Naive B cell (primary cell): Measurements from ENCODE around the gene GNG8. TPM values are rescaled to one million over a fixed set of nuclear protein-coding genes. Genes with fewer than 3 reads are reported as not detected.
A peak's percentile ranks its signal among the peaks of the same experiment; 100 is the strongest.

Source experiments
- ATAC-seq, 2 donors: fragments of 150-1000 bp; cut with Tn5 transposase; 2 replicates each; pipeline ENCODE4 v1.10.0; 2021; ENCODE audit warnings: low read depth in 2 of 2, mild to moderate bottlenecking in 2 of 2, moderate library complexity in 2 of 2
- DNase-seq: peaks from one replicate; pipeline ENCODE4 v3.0.0; 2022
- H3K27ac Mint-ChIP-seq, 6 donors: one replicate each; pipeline ENCODE4 v1.8.0; 2020 to 2022; ENCODE audit warnings: mild to moderate bottlenecking in 6 of 6, mixed read lengths in 6 of 6, moderate library complexity in 5 of 6, inconsistent platforms in 2 of 6
- H3K27me3 Mint-ChIP-seq, 3 donors: one replicate each; pipeline ENCODE4 v1.8.0; 2021 to 2022; ENCODE audit warnings: mixed read lengths in 3 of 3, mild to moderate bottlenecking in 1 of 3
- H3K36me3 Mint-ChIP-seq, 2 donors: one replicate each; pipeline ENCODE4 v1.8.0; 2020 to 2022; ENCODE audit warnings: mixed read lengths in 2 of 2, inconsistent platforms in 1 of 2, mild to moderate bottlenecking in 1 of 2
- H3K4me1 Mint-ChIP-seq, 3 donors: one replicate each; pipeline ENCODE4 v1.8.0; 2020 to 2022; ENCODE audit warnings: mixed read lengths in 3 of 3, inconsistent platforms in 1 of 3, mild to moderate bottlenecking in 1 of 3, moderate library complexity in 1 of 3
- H3K4me3 Mint-ChIP-seq, 8 donors: one replicate each; pipeline ENCODE4 v1.8.0; 2020 to 2022; ENCODE audit warnings: mild to moderate bottlenecking in 8 of 8, mixed read lengths in 8 of 8, moderate library complexity in 8 of 8, inconsistent platforms in 2 of 8
- H3K9me3 Mint-ChIP-seq, 7 donors: one replicate each; pipeline ENCODE4 v1.8.0; 2020 to 2022; ENCODE audit warnings: mixed read lengths in 7 of 7, mild to moderate bottlenecking in 5 of 7, inconsistent platforms in 2 of 7, moderate library complexity in 1 of 7
- polyA plus RNA-seq, 6 donors: library from polyadenylated mRNA; unstranded; fragments of 300-500 nt; fragmentation: Illumina TruSeq; gene quantifications; one replicate each; pipeline ENCODE4 v1.2.3, GENCODE V29; 2021; ENCODE audit warnings: low read depth in 6 of 6

Gene GNG8
- polyA plus RNA-seq, 6 donors from 2014 or later, result 14.1 to 16.1 TPM; not detected in 4

DNA sequence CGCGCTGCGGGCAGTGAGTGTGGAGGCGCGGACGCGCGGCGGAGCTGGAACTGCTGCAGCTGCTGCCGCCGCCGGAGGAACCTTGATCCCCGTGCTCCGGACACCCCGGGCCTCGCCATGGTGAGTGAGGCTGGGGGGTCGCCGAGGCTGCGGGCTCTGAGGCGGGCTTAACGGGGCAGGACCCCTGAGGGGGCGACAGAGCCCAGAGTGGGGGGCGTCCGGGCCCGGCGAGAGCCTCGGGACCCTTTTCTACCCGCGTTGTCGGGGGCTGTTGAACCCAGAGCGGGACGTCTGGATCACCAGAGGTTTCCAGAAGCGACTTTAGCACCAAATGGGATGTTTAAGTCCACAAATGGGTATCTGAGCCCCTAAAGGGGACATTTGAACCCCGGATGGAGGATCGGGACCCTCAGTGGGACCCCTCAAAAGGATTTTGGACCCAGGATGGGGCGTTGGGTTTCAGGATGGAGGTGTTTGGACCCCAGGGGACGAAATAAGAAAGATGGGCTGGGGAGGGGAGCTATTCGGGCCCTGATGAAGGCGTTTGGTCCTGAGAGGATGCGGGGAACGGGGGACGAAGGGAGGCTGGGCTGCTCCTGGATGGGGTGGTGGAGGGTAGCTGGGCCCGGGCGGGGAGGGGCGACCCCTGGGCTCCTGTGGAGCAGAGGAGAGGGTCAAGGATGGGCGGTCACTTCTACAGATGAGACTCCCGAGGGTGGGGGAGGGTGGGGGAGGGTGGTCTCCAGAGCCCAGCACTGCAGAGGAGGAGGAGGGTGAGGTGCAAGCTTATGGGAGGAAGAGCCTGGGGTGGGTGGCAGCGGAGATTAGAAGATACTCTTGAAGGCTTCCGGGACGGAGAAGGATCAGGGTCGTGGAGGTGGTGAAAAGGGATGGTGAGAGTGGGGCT lies 34.4 kb downstream of the GNG8 start, which contains the start of gene CALM3:
Gene CALM3, plus strand, starts transcription at position 13 of the 907 bp plus-strand sequence. Its CDS starts 105 bp downstream, at position 118.
- H3K4me3 Mint-ChIP-seq, result peak within 1 kb of the TSS; percentile 95 to 100 (median 100)
- no peak for ATAC-seq
- peaks cover 27 to 37% (median 34%) of the 10 kb centered on the region in 3 donors for H3K4me1 Mint-ChIP-seq
- peak within 1 kb of the TSS; percentile 100 for H3K27ac Mint-ChIP-seq
- H3K36me3 Mint-ChIP-seq, result peaks cover 5 to 17% of the 10 kb centered on the region in 2 donors
- no peaks in the 10 kb centered on the region for H3K27me3 Mint-ChIP-seq
- no peak for DNase-seq
- H3K9me3 Mint-ChIP-seq, result peaks cover 6 to 18% (median 15%) of the 10 kb centered on the region in 7 donors

DNA sequence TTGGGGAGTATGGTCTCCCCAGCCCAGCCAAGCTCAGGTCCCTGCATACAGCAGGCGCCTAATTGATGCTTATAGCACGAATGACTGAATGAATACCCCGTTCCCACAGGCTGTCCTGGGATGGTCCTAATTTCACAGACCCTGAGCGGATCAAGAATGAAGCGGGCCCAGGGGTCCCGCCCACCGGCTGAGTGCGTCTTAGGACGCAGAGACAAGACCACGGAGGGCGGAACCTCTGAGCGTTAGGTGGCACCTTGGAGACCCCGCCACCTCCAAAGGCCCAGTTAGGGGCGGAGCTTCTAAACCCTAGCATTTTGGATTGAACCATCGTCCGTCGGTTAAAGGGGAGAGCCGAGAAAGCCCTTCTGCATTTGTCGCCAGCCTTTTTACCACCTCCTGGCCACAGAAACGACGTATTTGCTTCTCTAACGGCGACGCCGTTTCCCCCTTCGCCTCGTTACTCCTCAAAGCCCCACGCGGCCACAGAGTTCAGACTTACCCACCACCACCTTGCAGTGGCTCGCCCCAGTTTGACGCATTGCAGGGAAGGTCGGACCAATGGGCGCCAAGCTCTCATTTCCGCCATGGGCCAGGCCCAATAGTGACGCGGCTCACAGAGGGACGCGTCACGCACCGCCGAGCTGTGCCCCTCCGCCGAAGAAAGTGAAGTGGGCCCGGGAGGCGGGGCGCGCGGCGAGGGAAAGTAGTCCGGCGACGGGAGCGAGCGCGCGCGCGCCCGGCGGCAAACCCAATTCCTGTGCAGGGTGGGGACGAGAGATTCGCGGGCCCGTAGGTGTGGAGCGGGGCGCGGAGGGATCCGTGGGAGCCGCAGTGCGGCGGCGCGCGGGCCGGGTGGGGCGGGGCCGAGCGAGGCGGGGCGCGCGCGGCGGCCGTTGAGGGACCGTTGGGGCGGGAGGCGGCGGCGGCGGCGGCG lies 35.4 kb downstream of the GNG8 start:
- Mint-ChIP-seq H3K4me1 (peaks cover 23 to 37% (median 31%) of the 10 kb centered on the region in 3 donors), H3K9me3 (peaks cover 6 to 18% (median 15%) of the 10 kb centered on the region in 7 donors)
- peak; percentile 84 for ATAC-seq

DNA sequence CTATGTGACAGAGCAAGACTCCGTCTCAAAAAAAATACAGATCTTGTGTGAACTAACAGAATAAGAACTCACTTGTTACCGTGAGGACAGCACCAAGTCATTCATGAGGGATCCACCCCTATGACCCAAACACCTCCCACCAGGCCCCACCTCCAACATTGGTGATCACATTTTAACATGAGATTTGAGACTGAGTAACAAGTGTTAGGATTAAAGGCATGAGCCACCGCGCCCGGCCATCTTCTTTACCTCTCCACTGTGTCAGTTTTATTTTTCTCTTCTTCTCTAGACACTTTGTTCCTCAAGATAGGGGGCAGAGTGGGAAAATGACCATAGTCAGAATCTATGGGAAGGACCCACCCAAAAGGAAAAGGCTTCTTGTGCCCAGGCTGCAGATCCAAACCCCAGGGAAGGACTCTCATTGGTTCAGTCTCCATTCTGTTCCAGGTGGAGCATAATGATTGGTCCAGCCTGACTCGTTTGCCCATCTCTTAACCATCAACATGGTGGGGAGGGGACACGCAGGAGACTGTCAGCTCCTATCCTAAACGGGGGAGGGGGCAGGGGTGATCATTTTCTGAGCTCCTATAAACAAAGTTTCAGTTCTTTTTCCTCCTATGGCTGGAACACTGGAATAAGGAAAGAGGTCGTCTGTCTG lies 36.2 kb downstream of the GNG8 start:
- Mint-ChIP-seq H3K27me3 (no peaks in the 10 kb centered on the region), H3K36me3 (peaks cover 0 to 10% of the 10 kb centered on the region in 2 donors), H3K4me3 (peak overlapping the region; percentile 95 to 100 (median 100)), H3K9me3 (peaks cover 6 to 18% (median 15%) of the 10 kb centered on the region in 7 donors), H3K4me1 (peaks cover 23 to 39% (median 31%) of the 10 kb centered on the region in 3 donors), H3K27ac (peak overlapping the region; percentile 100)
- DNase-seq (no peak), ATAC-seq (no peak)

More for the DNA sequence above, 35.4 kb downstream of the GNG8 start:
- Mint-ChIP-seq H3K27me3 (no peaks in the 10 kb centered on the region), H3K4me3 (peak overlapping the region; percentile 95 to 100 (median 100)), H3K27ac (peak overlapping the region; percentile 100), H3K36me3 (peaks cover 0 to 10% of the 10 kb centered on the region in 2 donors)
- peak; percentile 97 for DNase-seq

DNA sequence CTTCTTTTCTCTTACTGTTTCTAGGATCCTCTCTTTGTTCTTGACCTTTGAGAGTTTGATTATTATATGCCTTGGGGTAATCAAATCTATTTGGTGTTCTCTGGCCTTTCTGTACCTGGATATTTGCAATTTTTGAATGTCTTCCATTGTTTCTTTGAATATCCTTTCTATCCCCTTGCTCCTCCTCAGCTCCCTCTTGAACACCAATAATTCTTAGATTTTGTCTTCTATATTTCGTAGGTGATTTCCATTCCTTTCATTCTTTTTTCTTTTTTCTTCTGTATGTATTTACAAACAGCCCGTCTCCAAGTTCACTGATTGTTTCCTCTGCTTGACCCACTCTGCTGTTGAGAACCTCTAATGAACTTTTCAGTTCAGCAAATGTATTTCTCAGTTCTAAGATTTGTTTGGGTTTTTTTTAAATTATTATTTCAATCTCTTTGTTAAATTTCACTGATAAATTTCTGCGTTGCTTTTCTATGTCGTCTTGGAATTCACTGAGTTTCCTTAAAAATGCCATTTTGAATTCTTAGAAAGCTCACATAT lies 37.6 kb downstream of the GNG8 start:
- Mint-ChIP-seq H3K36me3 (peaks cover 0 to 10% of the 10 kb centered on the region in 2 donors), H3K27me3 (no peaks in the 10 kb centered on the region), H3K9me3 (peaks cover 6 to 18% (median 15%) of the 10 kb centered on the region in 7 donors), H3K4me1 (peaks cover 21 to 40% (median 28%) of the 10 kb centered on the region in 3 donors), H3K27ac (peak overlapping the region in 2 of 6 donors; percentile 38 to 59), H3K4me3 (no peak overlapping the region)
- no peak for DNase-seq
- ATAC-seq, result no peak

DNA sequence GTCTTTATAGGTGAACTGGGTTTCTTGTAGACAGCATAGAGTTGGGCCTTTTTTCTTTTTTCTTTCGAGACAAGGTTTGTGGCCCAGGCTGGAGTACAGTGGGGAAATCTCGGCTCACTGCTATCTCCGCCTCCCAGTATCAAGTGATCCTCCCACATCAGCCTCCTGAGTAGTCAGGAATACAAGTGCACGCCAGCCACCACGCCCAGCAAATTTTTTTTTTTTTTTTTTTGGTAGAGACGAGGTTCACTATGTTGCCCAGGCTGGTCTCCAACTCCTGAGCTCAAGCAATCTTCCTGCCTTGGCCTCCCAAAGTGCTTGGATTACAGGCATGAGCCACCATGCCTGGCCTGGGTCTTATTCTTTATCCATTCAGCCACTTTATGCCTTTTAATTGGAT lies 40.0 kb downstream of the GNG8 start:
- H3K36me3 Mint-ChIP-seq, result peaks cover 3 to 10% of the 10 kb centered on the region in 2 donors
- H3K4me3 Mint-ChIP-seq, result no peak overlapping the region
- H3K4me1 Mint-ChIP-seq, result peaks cover 4 to 19% (median 8%) of the 10 kb centered on the region in 3 donors
- DNase-seq (no peak), ATAC-seq (no peak)
- peaks cover 6 to 20% (median 15%) of the 10 kb centered on the region in 7 donors for H3K9me3 Mint-ChIP-seq
- H3K27me3 Mint-ChIP-seq, result no peaks in the 10 kb centered on the region
- no peak overlapping the region for H3K27ac Mint-ChIP-seq

DNA sequence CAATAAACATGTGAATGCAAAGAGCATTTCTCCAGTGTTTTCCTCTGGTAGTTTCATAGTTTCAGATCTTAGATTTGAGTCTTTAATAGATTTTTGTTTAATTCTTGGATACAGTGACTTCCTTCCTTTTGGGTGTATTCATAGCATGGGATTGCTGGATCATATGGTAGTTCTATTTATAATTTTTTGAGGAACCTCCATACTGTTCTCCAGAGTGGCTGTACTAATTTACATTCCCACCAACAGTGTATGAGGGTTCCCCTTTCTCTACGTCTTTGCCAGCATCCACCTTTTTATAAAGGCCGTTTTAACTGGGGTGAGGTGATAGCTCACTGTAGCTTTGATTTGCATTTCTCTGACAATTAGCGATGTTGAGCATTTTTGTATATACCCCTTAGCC lies 44.1 kb downstream of the GNG8 start:
- no peak overlapping the region for H3K4me3 Mint-ChIP-seq
- peak overlapping the region in 2 of 6 donors; percentile 12 to 60 for H3K27ac Mint-ChIP-seq
- peaks cover 0 to 6% (median 0%) of the 10 kb centered on the region in 3 donors for H3K4me1 Mint-ChIP-seq
- ATAC-seq, result no peak
- peaks cover 0 to 3% (median 0%) of the 10 kb centered on the region in 7 donors for H3K9me3 Mint-ChIP-seq
- H3K36me3 Mint-ChIP-seq, result peaks cover 0 to 5% of the 10 kb centered on the region in 2 donors
- DNase-seq, result no peak
- H3K27me3 Mint-ChIP-seq, result no peaks in the 10 kb centered on the region

DNA sequence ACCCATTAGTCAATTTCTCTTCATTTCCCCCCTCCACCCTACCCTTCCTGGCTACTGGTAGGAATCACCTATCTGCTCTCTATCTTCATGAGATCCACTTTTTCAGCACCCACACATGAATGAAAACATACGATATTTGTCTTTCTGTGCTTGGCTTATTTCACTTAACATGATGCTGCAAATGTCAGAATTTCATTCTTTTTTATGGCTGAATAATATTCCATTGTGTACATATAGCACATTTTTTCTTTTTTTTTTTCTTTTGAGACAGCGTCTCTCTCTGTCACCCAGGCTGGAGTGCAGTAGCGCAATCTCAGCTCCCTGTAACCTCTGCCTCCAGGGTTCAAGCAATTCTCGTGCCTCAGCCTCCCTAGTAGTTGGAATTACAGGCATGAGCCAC lies 44.7 kb downstream of the GNG8 start:
- H3K36me3 Mint-ChIP-seq, result peaks cover 0 to 8% of the 10 kb centered on the region in 2 donors
- DNase-seq (no peak), ATAC-seq (no peak)
- no peaks in the 10 kb centered on the region for H3K27me3 Mint-ChIP-seq
- no peak overlapping the region for H3K27ac Mint-ChIP-seq
- peaks cover 0 to 6% (median 0%) of the 10 kb centered on the region in 3 donors for H3K4me1 Mint-ChIP-seq
- H3K4me3 Mint-ChIP-seq, result no peak overlapping the region
- H3K9me3 Mint-ChIP-seq, result peaks cover 0 to 3% (median 0%) of the 10 kb centered on the region in 7 donors

DNA sequence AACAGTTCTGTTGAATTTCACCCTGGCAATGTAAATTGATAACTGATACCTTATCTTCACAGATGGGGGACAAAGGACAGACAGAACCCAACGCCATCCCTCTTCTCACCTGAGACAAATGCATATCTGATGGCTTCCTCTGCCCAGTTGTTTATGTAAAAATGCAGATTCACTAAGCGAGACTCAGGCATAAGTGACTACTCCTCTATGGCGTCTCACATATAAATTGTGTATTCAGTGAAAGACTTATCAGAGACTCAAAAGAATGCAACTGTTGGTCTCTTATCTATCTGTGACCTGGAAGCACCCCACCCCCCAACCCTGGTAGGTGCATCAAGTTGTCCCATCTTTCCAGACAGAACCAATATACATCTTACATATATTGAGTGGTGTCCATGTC lies 48.1 kb downstream of the GNG8 start:
- no peaks in the 10 kb centered on the region for H3K27me3 Mint-ChIP-seq

DNA sequence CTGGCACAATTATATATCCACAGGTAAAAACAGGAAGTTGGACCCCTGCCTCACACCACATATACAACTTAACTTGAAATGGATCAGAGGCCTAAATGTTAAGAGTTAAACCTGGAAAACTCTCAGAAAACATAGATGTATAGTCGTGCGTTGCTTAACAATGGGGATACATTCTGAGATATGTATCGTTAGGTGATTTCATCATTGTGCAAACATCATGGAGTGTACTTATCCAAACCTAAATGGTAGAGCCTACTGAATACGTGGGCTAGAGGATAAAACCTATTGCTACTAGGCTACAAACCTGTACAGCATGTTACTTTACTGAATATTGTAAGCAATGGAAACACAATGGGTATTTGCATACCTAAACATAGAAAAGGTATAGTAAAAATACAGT lies 49.7 kb downstream of the GNG8 start:
- Mint-ChIP-seq H3K4me3 (no peak overlapping the region), H3K4me1 (peaks cover 0 to 2% (median 0%) of the 10 kb centered on the region in 3 donors), H3K9me3 (peaks cover 0 to 3% (median 0%) of the 10 kb centered on the region in 7 donors), H3K27ac (no peak overlapping the region), H3K36me3 (peaks cover 0 to 8% of the 10 kb centered on the region in 2 donors), H3K27me3 (no peaks in the 10 kb centered on the region)
- no peak for DNase-seq
- no peak for ATAC-seq

More for the DNA sequence above, 48.1 kb downstream of the GNG8 start:
- ATAC-seq (no peak), DNase-seq (no peak)
- peaks cover 0 to 2% (median 0%) of the 10 kb centered on the region in 3 donors for H3K4me1 Mint-ChIP-seq
- no peak overlapping the region for H3K27ac Mint-ChIP-seq
- peaks cover 0 to 8% of the 10 kb centered on the region in 2 donors for H3K36me3 Mint-ChIP-seq
- H3K4me3 Mint-ChIP-seq, result no peak overlapping the region
- peaks cover 0 to 3% (median 0%) of the 10 kb centered on the region in 7 donors for H3K9me3 Mint-ChIP-seq

DNA sequence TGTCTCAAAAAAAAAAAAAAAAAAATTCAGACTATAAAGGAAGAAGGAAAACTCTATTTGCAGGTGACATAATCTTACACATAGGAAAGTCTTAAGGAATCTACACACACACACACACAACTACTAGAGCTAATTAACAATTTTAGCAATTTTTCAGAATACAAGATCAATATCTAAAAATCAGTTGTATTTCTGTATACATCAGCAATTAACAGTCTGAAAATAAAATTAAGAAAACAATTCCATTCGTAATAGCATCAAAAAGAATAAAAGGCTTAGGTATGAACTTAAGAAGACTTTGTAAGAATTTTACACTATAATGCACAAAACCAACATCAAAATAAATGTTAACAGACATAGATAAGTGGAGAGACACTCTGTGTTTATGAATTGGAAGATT lies 50.5 kb downstream of the GNG8 start:
- H3K4me3 Mint-ChIP-seq, result no peak overlapping the region
- peak overlapping the region in 1 of 6 donors; percentile 21 for H3K27ac Mint-ChIP-seq
- no peak for DNase-seq

More for the DNA sequence above, 50.5 kb downstream of the GNG8 start:
- Mint-ChIP-seq H3K4me1 (peaks cover 0 to 2% (median 0%) of the 10 kb centered on the region in 3 donors), H3K9me3 (peaks cover 0 to 1% (median 0%) of the 10 kb centered on the region in 7 donors), H3K27me3 (no peaks in the 10 kb centered on the region), H3K36me3 (peaks cover 0 to 5% of the 10 kb centered on the region in 2 donors)
- ATAC-seq, result no peak
